H9 (cell line): ENCODE data around the gene OR9Q2. TPM values are rescaled to one million over a fixed set of nuclear protein-coding genes. Genes with fewer than 3 reads are reported as not detected.
"Not testable (repeated sequence)": the region's sequence is repeated elsewhere in the genome, so short reads cannot be mapped to it uniquely, and the experiment has no call there.

ENCODE experiments used
- DNase-seq: peaks from one replicate; pipeline ENCODE4 v3.0.0-alpha.2; 2017
- H2AFZ ChIP-seq: one replicate; pipeline ENCODE4 v1.6.1; 2013; ENCODE audit warnings: mild to moderate bottlenecking, low read length, control low read depth, moderate library complexity
- H2AK5ac ChIP-seq: 2 replicates; pipeline ENCODE4 v1.6.1; 2013; ENCODE audit warnings: low read length, control low read depth, mixed read lengths; ENCODE audit not compliant: insufficient read length
- H2BK120ac ChIP-seq: one replicate; pipeline ENCODE4 v1.6.1; 2013; ENCODE audit warnings: low read depth, mild to moderate bottlenecking, low read length, control low read depth, inconsistent platforms; ENCODE audit not compliant: poor library complexity, severe bottlenecking
- H2BK12ac ChIP-seq: 2 replicates; pipeline ENCODE4 v1.6.1; 2013; ENCODE audit warnings: low read length, control low read depth, mixed read lengths, low read depth; ENCODE audit not compliant: insufficient read length
- H2BK15ac ChIP-seq: 2 replicates; pipeline ENCODE4 v1.6.1; 2013; ENCODE audit warnings: low read depth, low read length, control low read depth
- H2BK20ac ChIP-seq: one replicate; pipeline ENCODE4 v1.6.1; 2013; ENCODE audit warnings: low read depth, mild to moderate bottlenecking, low read length, control low read depth, inconsistent platforms; ENCODE audit not compliant: poor library complexity, severe bottlenecking
- H2BK5ac ChIP-seq: 2 replicates; pipeline ENCODE4 v1.6.1; 2013; ENCODE audit warnings: low read length, control low read depth, mixed read lengths; ENCODE audit not compliant: insufficient read length
- H3K14ac ChIP-seq: 2 replicates; pipeline ENCODE4 v1.6.1; 2013; ENCODE audit warnings: low read length, control low read depth; ENCODE audit not compliant: insufficient read depth
- H3K18ac ChIP-seq: 2 replicates; pipeline ENCODE4 v1.6.1; 2013; ENCODE audit warnings: low read depth, mild to moderate bottlenecking, mixed read lengths, low read length, control low read depth; ENCODE audit not compliant: insufficient read length
- H3K23ac ChIP-seq: 2 replicates; pipeline ENCODE4 v1.6.1; 2013; ENCODE audit warnings: low read length, control low read depth, mixed read lengths, low read depth; ENCODE audit not compliant: insufficient read length
- H3K23me2 ChIP-seq: 2 replicates; pipeline ENCODE4 v1.6.1; 2013; ENCODE audit warnings: low read depth, mild to moderate bottlenecking, mixed read lengths, low read length, control low read depth; ENCODE audit not compliant: insufficient read length, poor library complexity, severe bottlenecking
- H3K27ac ChIP-seq: 2 replicates; pipeline ENCODE4 v1.5.1; 2013; ENCODE audit warnings: low read length, control low read depth, mixed read lengths, low read depth; ENCODE audit not compliant: insufficient read length
- H3K27me3 ChIP-seq: 2 replicates; pipeline ENCODE4 v1.6.1; 2013; ENCODE audit warnings: low read length, control low read depth, inconsistent platforms; ENCODE audit not compliant: insufficient read depth
- H3K4ac ChIP-seq: 2 replicates; pipeline ENCODE4 v1.6.1; 2013; ENCODE audit warnings: low read depth, mild to moderate bottlenecking, control low read depth, inconsistent platforms, low read length, moderate library complexity
- H3K4me1 ChIP-seq: 2 replicates; pipeline ENCODE4 v1.6.1; 2013; ENCODE audit warnings: low read length, control low read depth, inconsistent platforms; ENCODE audit not compliant: insufficient read depth
- H3K4me2 ChIP-seq: 2 replicates; pipeline ENCODE4 v1.6.1; 2013; ENCODE audit warnings: low read length, control low read depth, mixed read lengths; ENCODE audit not compliant: insufficient read length, insufficient read depth
- H3K56ac ChIP-seq: 2 replicates; pipeline ENCODE4 v1.6.1; 2013; ENCODE audit warnings: low read depth, mild to moderate bottlenecking, mixed read lengths, low read length, control low read depth; ENCODE audit not compliant: insufficient read length
- H3K79me1 ChIP-seq: 2 replicates; pipeline ENCODE4 v1.6.1; 2013; ENCODE audit warnings: low read depth, mild to moderate bottlenecking, moderate library complexity, low read length, control low read depth, inconsistent platforms; ENCODE audit not compliant: insufficient read depth, poor library complexity, severe bottlenecking
- H3K79me2 ChIP-seq: 2 replicates; pipeline ENCODE4 v1.6.1; 2013; ENCODE audit warnings: low read length, control low read depth, inconsistent platforms; ENCODE audit not compliant: insufficient read depth
- H3K9ac ChIP-seq: 2 replicates; pipeline ENCODE4 v1.6.1; 2013; ENCODE audit warnings: low read length, control low read depth, mixed read lengths; ENCODE audit not compliant: insufficient read length; ENCODE audit errors: extremely low read depth
- H3K9me3 ChIP-seq: one replicate; pipeline ENCODE4 v1.6.1; 2013; ENCODE audit warnings: low read depth, low read length, inconsistent platforms; ENCODE audit not compliant: control insufficient read depth
- H3T11ph ChIP-seq: one replicate; pipeline ENCODE4 v1.6.1; 2013; ENCODE audit warnings: mild to moderate bottlenecking, low read length, control low read depth, inconsistent platforms
- H4K20me1 ChIP-seq: one replicate; pipeline ENCODE4 v1.6.1; 2013; ENCODE audit not compliant: control insufficient read depth, insufficient read length, insufficient read depth
- H4K5ac ChIP-seq: 2 replicates; pipeline ENCODE4 v1.6.1; 2013; ENCODE audit warnings: low read depth, mild to moderate bottlenecking, mixed read lengths, low read length, control low read depth; ENCODE audit not compliant: insufficient read length
- H4K8ac ChIP-seq: replicated peaks from 2 replicates; pipeline ENCODE4 v1.6.1; 2013; ENCODE audit warnings: low read length, control low read depth, mixed read lengths, low read depth; ENCODE audit not compliant: insufficient read length
- H4K91ac ChIP-seq: 2 replicates; pipeline ENCODE4 v1.6.1; 2013; ENCODE audit warnings: low read depth, mild to moderate bottlenecking, moderate library complexity, mixed read lengths, low read length, control low read depth; ENCODE audit not compliant: insufficient read length
- H3K27ac Mint-ChIP-seq, 3 experiments: 2 replicates in 2 of 3; 3 replicates in 1 of 3; pipeline ENCODE4 v1.8.0; 2020 to 2021; ENCODE audit warnings: mixed read lengths in 3 of 3, mild to moderate bottlenecking in 1 of 3, moderate library complexity in 1 of 3
- H3K27me3 Mint-ChIP-seq: 2 replicates; pipeline ENCODE4 v1.8.0; 2021; ENCODE audit warnings: low read depth, mild to moderate bottlenecking, moderate library complexity, mixed read lengths
- H3K36me3 Mint-ChIP-seq, 3 experiments: 2 replicates in 2 of 3; 3 replicates in 1 of 3; pipeline ENCODE4 v1.8.0; 2020 to 2021; ENCODE audit warnings: low read depth in 3 of 3, mixed read lengths in 3 of 3; ENCODE audit not compliant: insufficient read depth in 1 of 3
- H3K4me1 Mint-ChIP-seq, 2 experiments: 2 replicates each; pipeline ENCODE4 v1.8.0; 2020; ENCODE audit warnings: mixed read lengths in 2 of 2
- H3K4me3 Mint-ChIP-seq, 2 experiments: 2 replicates in 1 of 2; 3 replicates in 1 of 2; pipeline ENCODE4 v1.8.0; 2020 to 2021; ENCODE audit warnings: mild to moderate bottlenecking in 2 of 2, mixed read lengths in 2 of 2, moderate library complexity in 1 of 2
- H3K9me3 Mint-ChIP-seq, 2 experiments: 2 replicates in 1 of 2; 3 replicates in 1 of 2; pipeline ENCODE4 v1.8.0; 2020; ENCODE audit warnings: mild to moderate bottlenecking in 2 of 2, mixed read lengths in 2 of 2, moderate library complexity in 1 of 2
- CTCF ChIP-seq: fragments of 200-600 bp; sonication (generic); conservative IDR thresholded peaks from 3 replicates; pipeline ENCODE4 v1.8.0; 2021; ENCODE audit warnings: antibody characterized with exemption, mild to moderate bottlenecking
- WGBS: extraction: QIAGEN DNeasy Blood & Tissue Kit; methylation state at CpG from one replicate; pipeline ENCODE4 v1.1.7; 2013; ENCODE audit warnings: missing lambda C conversion rate, low lambda C conversion rate, mixed read lengths; ENCODE audit not compliant: insufficient read length; ENCODE audit errors: extremely low coverage; 5-methylcytosine and 5-hydroxymethylcytosine counted together
- total RNA-seq: library from RNA; stranded (reverse); gene quantifications from 2 replicates; pipeline ENCODE4 v1.2.1, GENCODE V29; 2021

OR9Q2 gene
- total RNA-seq, 1 experiment from 2014 or later, result not detected

GRCh38 chr11:58204042-58204441 lies 15.2 kb downstream of the OR9Q2 start, which contains the start of gene OR1S2:
TSS of gene OR1S2 (minus strand) at chr11:58204142. CDS start at chr11:58204142, 0 bp downstream.
- no peak within 1 kb of the TSS for H2BK120ac ChIP-seq
- no peak for TF ChIP-seq CTCF
- H2AFZ ChIP-seq, result no peak within 1 kb of the TSS
- no peaks in the 10 kb centered on the region; the same call in 1 of the 2 replicates for H3K27me3 Mint-ChIP-seq
- no peak within 1 kb of the TSS for H3K9ac ChIP-seq
- H3K4me1 Mint-ChIP-seq, result no peaks in the 10 kb centered on the region
- H3K23ac ChIP-seq, result no peak within 1 kb of the TSS
- no peaks in the 10 kb centered on the region for H3K27me3 ChIP-seq
- H3K4me2 ChIP-seq, result no peak within 1 kb of the TSS
- H3K18ac ChIP-seq, result no peak within 1 kb of the TSS
- H3K4me1 ChIP-seq, result no peaks in the 10 kb centered on the region
- peaks cover 2 to 15% of the 10 kb centered on the region in 2 experiments for H3K9me3 Mint-ChIP-seq
- H3K79me1 ChIP-seq, result no peaks in the 10 kb centered on the region
- H2BK20ac ChIP-seq, result no peak within 1 kb of the TSS
- H3K27ac ChIP-seq, result no peak within 1 kb of the TSS
- no peak within 1 kb of the TSS for H2BK5ac ChIP-seq
- H3K4me3 Mint-ChIP-seq, result no peak within 1 kb of the TSS
- H3K56ac ChIP-seq, result no peak within 1 kb of the TSS
- H3K27ac Mint-ChIP-seq, result no peak within 1 kb of the TSS
- no peak within 1 kb of the TSS for H4K5ac ChIP-seq
- H3K79me2 ChIP-seq, result no peaks in the 10 kb centered on the region
- peaks cover 0 to 4% (median 0%) of the 10 kb centered on the region in 3 experiments; a peak in 3 of 7 replicates for H3K36me3 Mint-ChIP-seq
- H3K23me2 ChIP-seq, result no peaks in the 10 kb centered on the region
- DNase-seq, result no peak
- no peak within 1 kb of the TSS for H3K4ac ChIP-seq
- no peak within 1 kb of the TSS for H2BK15ac ChIP-seq
- H2AK5ac ChIP-seq, result no peak within 1 kb of the TSS
- no peak within 1 kb of the TSS for H4K8ac ChIP-seq
- H4K20me1 ChIP-seq, result no peaks in the 10 kb centered on the region
- no peak within 1 kb of the TSS for H3T11ph ChIP-seq
- no peak within 1 kb of the TSS for H2BK12ac ChIP-seq
- no peaks in the 10 kb centered on the region for H3K9me3 ChIP-seq
- H3K14ac ChIP-seq, result no peak within 1 kb of the TSS
- H4K91ac ChIP-seq, result no peak within 1 kb of the TSS

GRCh38 chr11:58212420-58212819 lies 23.6 kb downstream of the OR9Q2 start, which contains the start of gene OR1S1:
TSS of gene OR1S1 (plus strand) at chr11:58212720.
- not testable (repeated sequence) for H3K4me3 Mint-ChIP-seq, H4K8ac ChIP-seq, H3K4me1 Mint-ChIP-seq, H3K4ac ChIP-seq, H4K91ac ChIP-seq, H3K23ac ChIP-seq, H2BK15ac ChIP-seq, H2BK5ac ChIP-seq, H2BK120ac ChIP-seq, H3K27me3 Mint-ChIP-seq, H2BK20ac ChIP-seq, H3K79me2 ChIP-seq, H3K9me3 ChIP-seq, H2BK12ac ChIP-seq, H3K27ac ChIP-seq, H3K14ac ChIP-seq, H3K9ac ChIP-seq, H3K79me1 ChIP-seq, H2AK5ac ChIP-seq, H3K9me3 Mint-ChIP-seq, H3T11ph ChIP-seq, H3K4me1 ChIP-seq, H3K27me3 ChIP-seq, H3K23me2 ChIP-seq, H3K56ac ChIP-seq, H3K18ac ChIP-seq, H3K36me3 Mint-ChIP-seq, H3K27ac Mint-ChIP-seq, DNase-seq, H3K4me2 ChIP-seq, H4K20me1 ChIP-seq, H4K5ac ChIP-seq, H2AFZ ChIP-seq
- WGBS, result no CpG with 5 or more reads among the region's 2 CpGs
